Neural cell (in vitro differentiated cells): Measurements from ENCODE around the gene HUS1.

Source experiments
- EZH2 ChIP-seq: fragments of 200-600, 300-800 bp; shearing (Covaris generic), sonication (generic); IDR thresholded peaks from 2 replicates; pipeline ENCODE4 v1.6.1; 2014; ENCODE audit warnings: antibody characterized with exemption, low read length, borderline replicate concordance, mild to moderate bottlenecking; ENCODE audit not compliant: insufficient read depth, poor library complexity, severe bottlenecking
- POLR2AphosphoS5 ChIP-seq: IDR thresholded peaks from 2 replicates; pipeline ENCODE4 v1.6.1; 2012
- RAD21 ChIP-seq: fragments of 450-650 bp; conservative IDR thresholded peaks from 2 replicates; pipeline ENCODE4 v1.6.1; 2014; ENCODE audit warnings: antibody characterized with exemption, mild to moderate bottlenecking, moderate library complexity
- TF ChIP-seq, protein P1 (sequence below): fragments of 450-650 bp; IDR thresholded peaks from 2 replicates; pipeline ENCODE4 v1.5.1; 2014; ENCODE audit warnings: antibody characterized with exemption, mild to moderate bottlenecking, moderate library complexity; ENCODE audit not compliant: poor library complexity, severe bottlenecking

GRCh38 chr7:48017674-48018073 is 38.3 kb upstream of the HUS1 start:
- TF ChIP-seq POLR2AphosphoS5 (no peak), EZH2 (no peak), RAD21 (no peak)
- TF ChIP-seq, protein P1, sequence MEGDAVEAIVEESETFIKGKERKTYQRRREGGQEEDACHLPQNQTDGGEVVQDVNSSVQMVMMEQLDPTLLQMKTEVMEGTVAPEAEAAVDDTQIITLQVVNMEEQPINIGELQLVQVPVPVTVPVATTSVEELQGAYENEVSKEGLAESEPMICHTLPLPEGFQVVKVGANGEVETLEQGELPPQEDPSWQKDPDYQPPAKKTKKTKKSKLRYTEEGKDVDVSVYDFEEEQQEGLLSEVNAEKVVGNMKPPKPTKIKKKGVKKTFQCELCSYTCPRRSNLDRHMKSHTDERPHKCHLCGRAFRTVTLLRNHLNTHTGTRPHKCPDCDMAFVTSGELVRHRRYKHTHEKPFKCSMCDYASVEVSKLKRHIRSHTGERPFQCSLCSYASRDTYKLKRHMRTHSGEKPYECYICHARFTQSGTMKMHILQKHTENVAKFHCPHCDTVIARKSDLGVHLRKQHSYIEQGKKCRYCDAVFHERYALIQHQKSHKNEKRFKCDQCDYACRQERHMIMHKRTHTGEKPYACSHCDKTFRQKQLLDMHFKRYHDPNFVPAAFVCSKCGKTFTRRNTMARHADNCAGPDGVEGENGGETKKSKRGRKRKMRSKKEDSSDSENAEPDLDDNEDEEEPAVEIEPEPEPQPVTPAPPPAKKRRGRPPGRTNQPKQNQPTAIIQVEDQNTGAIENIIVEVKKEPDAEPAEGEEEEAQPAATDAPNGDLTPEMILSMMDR = no peak
